GM19240 (cell line): ENCODE results near the gene CBLC.
A peak's percentile ranks its signal among the peaks of the same experiment; 100 is the strongest.
"Not testable (repeated sequence)": the region's sequence is repeated elsewhere in the genome, so short reads cannot be mapped to it uniquely, and the experiment has no call there.

ENCODE experiments used
- DNase-seq: peaks from one replicate; pipeline ENCODE4 v3.0.0; 2011; ENCODE audit warnings: low spot score; ENCODE audit not compliant: insufficient read length

Gene CBLC

DNA sequence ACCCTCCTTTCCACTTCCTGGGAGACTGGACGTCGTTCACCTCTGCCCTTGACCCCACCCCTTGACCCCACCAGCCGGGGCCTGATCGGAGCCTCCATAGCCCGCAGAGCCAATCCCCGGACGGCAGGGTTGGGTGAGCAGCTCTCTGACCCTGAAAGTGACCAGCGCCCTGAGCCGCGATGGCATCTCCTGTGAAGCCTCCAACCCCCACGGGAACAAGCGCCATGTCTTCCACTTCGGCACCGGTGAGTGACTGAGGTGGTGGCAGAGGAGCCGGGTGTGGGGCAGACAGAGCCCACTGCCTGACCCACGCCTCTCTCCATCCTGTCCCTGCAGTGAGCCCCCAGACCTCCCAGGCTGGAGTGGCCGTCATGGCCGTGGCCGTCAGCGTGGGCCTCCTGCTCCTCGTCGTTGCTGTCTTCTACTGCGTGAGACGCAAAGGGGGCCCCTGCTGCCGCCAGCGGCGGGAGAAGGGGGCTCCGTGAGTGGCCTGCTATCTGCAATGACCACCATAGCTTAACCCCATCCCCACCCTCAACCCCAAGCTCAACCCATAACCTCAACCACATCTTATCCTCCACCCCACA lies 41.6 kb downstream of the CBLC start:
- DNase-seq = no peak

GRCh38 chr19:44820648-44821609 lies 43.2 kb downstream of the CBLC start:
- DNase-seq = no peak

- no peak for DNase-seq
These were observed 44.5 kb downstream of the CBLC start for GRCh38 chr19:44822177-44822576.

- DNase-seq = no peak
These were observed 45.1 kb downstream of the CBLC start for GRCh38 chr19:44822670-44823372.

GRCh38 chr19:44823373-44823698 lies 45.6 kb downstream of the CBLC start:
- no peak for DNase-seq

DNA sequence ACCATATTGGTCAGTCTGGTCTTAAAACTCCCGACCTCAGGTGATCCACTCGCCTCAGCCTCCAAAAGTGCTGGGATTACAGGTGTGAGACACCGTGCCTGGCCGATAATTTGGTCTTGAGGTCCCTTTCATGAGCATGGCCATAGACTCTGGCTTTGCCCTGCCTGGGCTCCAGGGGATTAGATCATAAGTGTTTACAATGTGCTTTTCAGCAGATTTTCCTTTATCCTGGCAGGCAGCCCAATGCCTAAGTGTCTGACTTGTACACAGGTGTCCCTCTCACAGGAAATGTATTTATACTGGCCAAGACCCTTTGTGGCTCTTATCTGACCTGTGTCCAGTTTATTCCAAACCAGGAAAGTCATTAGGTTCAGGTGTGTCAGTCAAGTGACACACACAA lies 47.1 kb downstream of the CBLC start:
- no peak for DNase-seq

DNA sequence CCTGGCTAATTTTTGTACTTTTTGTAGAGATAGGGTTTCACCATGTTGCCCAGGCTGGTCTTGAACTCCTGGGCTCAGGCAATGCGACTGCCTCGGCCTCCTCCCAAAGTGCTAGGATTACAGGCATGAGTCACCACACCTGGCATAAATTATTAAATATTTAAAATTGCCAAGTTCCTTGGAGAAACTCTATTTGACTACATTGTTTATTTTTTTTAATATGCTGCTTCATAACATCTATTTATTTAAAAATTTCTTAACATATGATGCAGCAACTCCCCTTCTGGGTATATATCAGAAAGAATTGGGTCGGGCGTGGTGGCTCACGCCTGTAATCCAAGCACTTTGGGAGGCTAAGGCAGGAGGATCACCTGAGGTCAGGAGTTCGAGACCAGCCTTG lies 55.2 kb downstream of the CBLC start:
- DNase-seq = not testable (repeated sequence)

- not testable (repeated sequence) for DNase-seq
These were observed 56.7 kb downstream of the CBLC start for GRCh38 chr19:44834399-44834798.

DNA sequence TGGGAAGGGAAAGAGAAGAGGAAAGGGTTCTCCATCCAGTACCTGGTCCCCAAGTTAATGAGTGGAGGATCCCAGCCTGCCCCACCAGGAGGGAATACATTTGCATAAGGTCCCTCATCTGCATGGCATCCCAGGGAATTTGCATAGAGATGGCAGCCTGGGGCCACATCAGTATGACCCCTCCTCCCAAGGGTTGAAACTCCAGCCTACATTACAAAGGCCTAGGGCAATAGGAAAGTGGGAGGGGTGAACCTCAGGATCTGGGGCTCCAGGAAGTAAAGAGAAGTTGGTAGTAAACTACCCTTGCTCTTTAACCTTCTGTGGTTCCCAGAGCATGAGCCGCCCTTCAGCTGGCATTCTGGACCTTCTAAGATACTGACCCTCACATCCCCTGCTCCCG lies 61.6 kb downstream of the CBLC start:
- no peak for DNase-seq

DNA sequence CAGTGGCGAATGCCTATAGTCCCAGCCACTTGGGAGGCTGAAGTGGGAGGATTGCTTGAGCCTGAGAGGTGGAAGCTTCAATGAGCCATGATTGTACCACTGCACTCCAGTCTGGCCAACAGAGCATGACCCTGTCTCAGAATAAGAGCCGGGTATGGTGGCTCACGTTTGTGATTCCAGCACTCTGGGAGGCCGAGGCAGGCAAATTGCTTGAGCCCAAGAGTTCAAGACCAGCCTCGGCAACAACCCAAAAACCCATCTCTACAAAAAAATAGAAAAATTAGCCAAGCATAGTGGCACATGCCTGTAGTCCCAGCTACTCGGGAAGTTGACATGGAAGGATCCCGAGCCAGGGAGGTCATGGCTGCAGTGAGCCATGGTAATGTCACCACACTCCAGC lies 63.1 kb downstream of the CBLC start:
- no peak for DNase-seq

DNA sequence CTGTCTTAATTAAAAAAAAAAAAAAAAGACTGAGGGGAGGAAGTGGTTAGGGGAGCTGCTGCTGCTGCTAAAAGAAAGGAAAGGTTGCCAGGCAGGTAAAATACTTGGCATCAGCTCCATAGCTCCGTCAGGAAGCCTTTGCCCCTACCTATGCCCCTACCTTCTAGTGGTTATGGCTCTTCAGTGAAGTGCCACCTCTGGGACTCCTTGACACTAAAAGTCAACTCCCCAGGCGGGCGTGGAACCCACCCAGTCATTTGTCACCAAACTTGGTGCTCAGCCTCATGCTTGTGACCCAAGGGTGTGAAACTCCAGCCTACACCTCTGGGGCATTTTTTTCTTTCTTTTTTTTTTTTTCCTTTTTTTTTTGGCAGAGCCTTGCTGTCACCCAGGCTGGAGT lies 63.5 kb downstream of the CBLC start:
- DNase-seq = no peak

GRCh38 chr19:44845286-44845611 lies 67.6 kb downstream of the CBLC start:
- no peak for DNase-seq

GRCh38 chr19:44845612-44846454 lies 68.1 kb downstream of the CBLC start, which contains the start of gene NECTIN2:
NECTIN2 (plus strand) TSS chr19:44846297; CDS start chr19:44846526, 229 bp downstream.
- DNase-seq = peak; percentile 82

GRCh38 chr19:44846455-44847143 lies 68.9 kb downstream of the CBLC start:
- DNase-seq = no peak

GRCh38 chr19:44847144-44848035 lies 69.7 kb downstream of the CBLC start:
- no peak for DNase-seq

DNA sequence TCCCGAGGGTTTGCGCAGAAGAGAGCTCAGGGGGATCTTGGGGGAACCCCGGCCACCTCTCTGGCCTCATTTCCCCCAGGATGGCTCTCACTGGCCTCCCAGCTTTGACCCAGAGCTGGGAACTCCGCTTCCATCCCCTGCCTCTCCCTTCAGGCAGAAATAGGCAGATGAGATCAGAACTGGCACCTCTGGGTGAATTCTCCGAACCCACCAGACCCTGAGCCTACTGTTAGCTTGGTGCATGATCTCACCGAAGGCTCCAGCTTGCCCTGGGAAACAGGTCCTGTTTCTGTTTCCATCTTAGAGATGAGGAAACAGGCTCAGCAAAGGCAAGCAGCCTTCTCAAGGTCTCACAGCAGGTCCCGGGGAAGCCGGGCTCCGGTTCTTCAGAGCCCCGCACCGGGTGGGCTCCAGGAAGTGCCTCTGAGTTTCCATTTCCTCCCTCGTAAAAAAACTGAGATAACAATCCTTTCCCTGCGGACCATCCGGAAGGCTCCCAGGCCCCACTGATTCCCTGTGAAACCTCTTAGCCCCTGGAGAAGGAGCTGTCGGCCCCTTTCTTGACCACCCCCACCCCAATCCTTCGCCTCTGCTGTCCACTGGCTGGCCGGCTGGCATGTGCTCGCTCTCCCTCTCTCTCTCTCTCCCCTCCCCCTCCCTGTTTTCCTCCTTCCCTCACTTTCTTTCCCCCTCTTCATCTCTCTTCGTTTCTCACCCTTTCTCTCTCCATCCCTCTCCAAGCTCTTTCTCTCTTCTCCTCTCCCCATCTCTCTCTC lies 70.5 kb downstream of the CBLC start:
- no peak for DNase-seq

DNA sequence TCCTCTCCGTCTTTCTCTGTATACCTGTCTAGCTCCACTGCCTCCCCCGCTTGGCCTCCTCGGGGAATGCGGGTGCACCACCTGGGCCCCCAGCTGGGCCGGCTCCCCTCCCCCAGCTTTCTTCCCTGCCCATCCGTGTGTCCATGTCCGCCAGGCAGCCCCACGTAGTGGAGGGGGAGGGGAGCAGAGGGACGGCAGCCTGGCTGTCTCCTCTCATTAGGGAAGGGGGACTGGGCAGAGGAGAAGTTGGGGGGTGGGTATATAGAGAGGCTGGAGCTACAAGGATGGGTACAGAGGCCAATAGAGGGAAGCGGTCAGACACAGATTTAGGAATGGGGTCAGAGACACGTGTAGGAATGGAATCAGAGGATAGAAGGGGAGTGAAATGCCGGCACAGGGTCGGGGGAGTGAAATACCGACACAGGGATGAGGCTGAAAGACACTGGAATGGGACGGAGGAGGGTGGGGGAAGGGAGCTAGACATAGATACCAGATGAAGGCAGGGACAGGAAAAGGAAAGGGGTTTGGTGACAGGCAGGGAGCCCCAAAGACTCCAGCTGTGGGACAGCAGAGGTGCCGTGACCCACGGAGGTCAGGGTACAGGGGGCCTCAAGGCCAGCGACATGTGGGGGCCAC lies 71.2 kb downstream of the CBLC start:
- no peak for DNase-seq
